Caki2 (cell line): ENCODE data around the gene PROZ. TPM values are rescaled to one million over a fixed set of nuclear protein-coding genes. Genes with fewer than 3 reads are reported as not detected.

ENCODE experiments used
- DNase-seq: peaks from one replicate; pipeline ENCODE4 v3.0.0-alpha.2; 2015; ENCODE audit warnings: low read depth
- in situ Hi-C: cut with HindIII; loops from 2 replicates; pipeline ENCODE4 v1.10.0; 2016; ENCODE audit warnings: low sequenced_read_pairs, low pct_unique_long_range_greater_than_20kb, mixed read lengths
- total RNA-seq: library from RNA; depleted of rRNA; stranded (reverse); fragments of >200 nt; shearing (Covaris generic); gene quantifications from 2 replicates; pipeline ENCODE4 v1.2.3, GENCODE V29; 2014; ENCODE audit warnings: low replicate concordance

Gene PROZ
- total RNA-seq, 1 experiment from 2014 or later, result not detected

DNA sequence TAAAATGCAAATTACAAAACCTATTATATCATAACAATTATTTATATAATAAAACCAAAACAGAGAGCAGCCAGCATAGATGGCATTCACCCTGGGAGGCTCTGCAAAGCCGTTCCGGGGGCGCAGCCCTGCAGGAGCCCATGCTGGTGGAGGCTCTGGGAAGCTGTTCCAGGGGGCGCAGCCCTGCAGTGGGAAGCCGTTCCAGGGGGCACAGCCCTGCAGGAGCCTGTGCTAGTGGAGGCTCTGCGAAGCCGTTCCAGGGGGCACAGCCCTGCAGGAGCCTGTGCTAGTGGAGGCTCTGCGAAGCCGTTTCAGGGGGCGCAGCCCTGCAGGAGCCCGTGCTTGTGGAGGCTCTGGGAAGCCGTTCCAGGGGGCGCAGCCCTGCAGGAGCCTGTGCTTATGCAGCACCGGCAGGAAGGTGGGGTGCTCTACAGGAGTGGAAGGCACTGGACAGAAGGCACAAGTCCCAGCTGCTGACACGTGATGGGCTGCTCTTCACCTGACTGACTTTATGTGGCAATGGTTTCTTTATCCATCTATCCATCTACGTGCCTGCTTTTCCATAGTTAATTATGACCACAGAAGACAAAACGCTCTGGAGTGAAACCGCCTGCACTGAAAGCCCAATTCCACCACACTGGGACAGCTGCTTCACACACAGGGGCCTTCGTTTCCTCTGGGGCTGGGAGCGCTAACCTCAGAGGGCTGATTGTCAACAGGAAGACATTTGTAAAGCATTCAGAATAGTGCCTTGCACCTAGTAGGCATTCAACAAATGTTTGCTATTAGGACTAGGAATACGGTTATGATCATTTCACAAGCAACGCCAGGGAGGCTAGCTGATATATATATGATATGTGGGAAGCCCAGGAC is 26.4 kb downstream of the PROZ start:
- peak; percentile 22 for DNase-seq
- in situ Hi-C loops, result no loop called here

GRCh38 chr13:113186061-113186900 is 27.8 kb downstream of the PROZ start:
- DNase-seq, result no peak
- in situ Hi-C loops, result no loop called here

- peak; percentile 93 for DNase-seq
- in situ Hi-C loops, result no loop called here
Measured at GRCh38 chr13:113187263-113187669, 28.8 kb downstream of the PROZ start.

- no peak for DNase-seq
- in situ Hi-C loops, result no loop called here
Measured at GRCh38 chr13:113187883-113188665, 29.6 kb downstream of the PROZ start.

DNA sequence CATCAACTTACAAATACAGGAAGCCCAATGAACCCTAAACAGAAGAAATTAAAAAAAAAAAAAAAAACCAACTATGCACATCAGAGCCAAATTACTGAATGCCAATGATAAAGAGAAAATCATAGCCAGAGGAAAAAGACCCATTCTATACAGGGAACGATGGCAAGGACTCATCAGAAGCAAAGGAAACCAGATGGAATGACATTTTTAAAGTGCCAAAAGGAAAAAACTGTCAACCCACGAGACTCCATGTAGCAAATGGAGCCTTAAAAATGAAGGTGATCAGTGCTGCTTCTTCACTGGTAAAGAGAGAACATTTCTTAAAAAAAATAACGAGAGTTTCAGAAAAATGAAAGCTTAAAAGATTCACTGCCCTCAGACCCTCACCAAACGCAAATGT is 31.7 kb downstream of the PROZ start:
- in situ Hi-C loops, result no loop called here
- DNase-seq, result no peak

DNA sequence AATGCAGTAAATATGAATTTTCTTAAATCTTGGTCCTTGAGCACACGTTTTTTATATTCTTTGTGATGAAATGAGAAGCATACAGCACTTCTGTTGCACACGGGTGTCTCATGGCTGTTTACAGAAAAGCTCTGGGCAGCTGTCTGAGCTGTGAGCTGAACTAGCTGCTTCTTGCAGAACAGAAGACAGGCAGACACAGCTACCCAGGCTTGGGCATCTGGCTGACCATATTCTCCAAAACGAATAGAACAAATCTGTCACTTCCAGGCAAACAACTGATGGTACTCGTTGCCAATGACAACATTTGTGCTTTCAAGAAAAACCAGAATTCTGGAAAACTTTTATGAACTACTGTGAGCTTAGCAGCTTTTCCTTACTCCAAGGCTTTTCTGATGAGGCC is 33.8 kb downstream of the PROZ start:
- no peak for DNase-seq
- in situ Hi-C loops, result no loop called here

DNA sequence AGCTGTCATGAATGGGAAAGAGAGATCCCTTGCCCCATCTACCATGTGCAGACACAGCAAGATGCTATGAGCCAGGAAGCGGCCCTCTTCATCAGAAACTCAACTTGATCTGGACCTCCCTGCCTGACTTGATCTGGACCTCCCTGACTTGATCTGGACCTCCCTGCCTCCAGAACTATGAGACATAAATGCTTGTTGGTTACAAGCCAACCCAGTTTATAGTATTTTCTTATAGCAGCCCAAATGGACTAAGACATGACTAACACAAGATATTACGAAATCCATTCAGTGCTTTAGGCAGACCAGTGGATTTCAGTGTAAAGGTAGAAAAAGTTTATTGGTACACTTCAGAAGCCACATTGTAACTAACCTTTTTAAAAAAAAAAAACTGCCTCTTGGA is 34.5 kb downstream of the PROZ start:
- no peak for DNase-seq
- in situ Hi-C loops, result no loop called here

DNA sequence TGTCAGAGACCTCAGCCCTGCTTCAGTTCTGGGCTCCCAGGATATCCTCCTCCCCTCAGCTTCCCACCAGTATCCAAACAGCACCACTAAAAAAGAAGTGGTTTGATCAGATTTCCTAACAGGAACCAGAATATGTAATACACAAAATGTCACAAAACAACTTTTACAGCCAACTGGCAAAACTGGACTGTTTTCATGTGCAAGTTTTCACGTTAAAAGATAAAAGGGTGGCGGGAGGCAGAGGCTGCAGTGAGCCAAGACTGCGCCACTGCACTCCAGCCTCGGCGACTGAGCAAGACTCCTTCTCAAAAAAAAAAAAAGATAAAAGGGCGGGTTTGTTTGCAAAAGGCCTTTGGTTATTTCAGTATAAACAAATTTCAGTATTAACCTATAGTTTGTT is 36.9 kb downstream of the PROZ start:
- in situ Hi-C loops, result no loop called here

DNA sequence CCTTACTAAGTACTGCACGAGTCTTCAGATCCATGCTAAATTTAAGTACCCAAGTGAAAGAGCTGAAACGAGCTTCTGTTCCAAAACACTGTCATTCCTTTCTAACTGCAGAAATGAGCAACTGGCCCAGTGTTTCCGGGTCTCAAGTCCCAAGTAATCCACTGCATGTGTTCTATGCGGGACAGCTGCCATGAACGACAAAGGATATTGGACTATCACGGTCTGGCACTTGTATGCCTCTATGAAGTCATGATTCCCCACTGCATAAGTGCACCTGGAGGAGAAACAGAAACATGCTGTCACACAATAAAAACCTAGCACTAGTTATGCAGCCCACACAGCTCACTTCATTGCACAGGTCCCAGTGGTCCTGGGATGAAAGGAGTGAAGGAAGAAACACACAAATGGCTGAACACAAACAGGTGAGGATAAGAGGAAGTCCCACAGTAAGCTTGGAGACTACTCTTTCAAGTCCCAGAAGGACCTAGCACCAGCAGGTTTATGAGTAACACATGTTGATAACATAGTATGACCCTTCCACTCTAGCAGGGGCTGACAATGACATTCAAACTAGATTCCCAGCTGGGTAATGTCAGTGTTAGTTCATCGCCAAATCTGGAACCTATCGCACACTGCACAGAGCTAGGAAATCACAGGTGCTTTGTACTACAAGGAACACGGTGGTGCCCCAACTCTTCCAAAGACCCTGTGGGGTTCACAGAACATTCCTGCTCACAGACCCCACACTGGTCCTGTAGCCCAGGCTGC is 38.7 kb downstream of the PROZ start:
- in situ Hi-C loops, result no loop called here
- no peak for DNase-seq

More for the DNA sequence above, 36.9 kb downstream of the PROZ start:
- no peak for DNase-seq

DNA sequence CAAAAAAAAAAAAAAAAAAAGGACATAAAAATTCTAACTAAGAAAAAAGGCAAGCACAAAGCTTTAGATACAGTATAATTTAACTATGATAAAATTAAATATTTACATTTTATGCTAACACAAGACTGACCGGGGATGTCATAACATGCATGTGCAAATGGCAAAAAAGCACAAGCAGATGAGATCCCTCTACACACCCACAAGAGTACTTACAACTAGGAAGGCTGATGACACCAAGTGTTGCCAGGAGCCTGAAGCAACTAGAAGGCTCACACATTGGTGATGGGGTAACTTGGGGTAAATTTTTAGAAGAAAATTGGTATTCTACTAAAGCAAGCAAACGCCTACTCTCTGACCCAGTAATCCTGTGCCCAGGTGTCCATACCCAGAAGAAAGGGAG is 43.4 kb downstream of the PROZ start:
- no peak for DNase-seq
- in situ Hi-C loops, result no loop called here

DNA sequence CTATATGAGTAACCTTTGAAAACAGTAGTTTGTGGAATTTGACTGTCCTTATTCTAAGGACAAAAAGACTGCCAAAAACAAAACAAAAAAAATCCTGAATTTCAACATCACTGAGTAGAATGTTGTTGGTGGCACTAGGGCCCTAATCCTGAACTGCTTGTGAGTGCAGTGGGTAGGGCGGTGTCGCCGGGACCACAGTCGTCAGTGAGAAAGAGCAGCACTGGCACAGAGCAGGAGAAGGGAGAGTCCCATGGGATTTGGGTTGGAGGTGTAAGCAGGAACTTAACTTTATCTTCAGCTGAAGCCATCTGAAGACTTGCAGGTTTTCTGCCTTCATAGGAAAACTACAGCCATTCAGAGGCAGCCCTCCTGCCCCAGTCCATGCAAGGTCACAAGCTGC is 44.5 kb downstream of the PROZ start:
- in situ Hi-C loops, result no loop called here
- no peak for DNase-seq

- in situ Hi-C loops, result no loop called here
- DNase-seq, result no peak
Measured at GRCh38 chr13:113203507-113204377, 45.3 kb downstream of the PROZ start.

GRCh38 chr13:113204378-113204734 is 45.9 kb downstream of the PROZ start:
- in situ Hi-C loops, result no loop called here

DNA sequence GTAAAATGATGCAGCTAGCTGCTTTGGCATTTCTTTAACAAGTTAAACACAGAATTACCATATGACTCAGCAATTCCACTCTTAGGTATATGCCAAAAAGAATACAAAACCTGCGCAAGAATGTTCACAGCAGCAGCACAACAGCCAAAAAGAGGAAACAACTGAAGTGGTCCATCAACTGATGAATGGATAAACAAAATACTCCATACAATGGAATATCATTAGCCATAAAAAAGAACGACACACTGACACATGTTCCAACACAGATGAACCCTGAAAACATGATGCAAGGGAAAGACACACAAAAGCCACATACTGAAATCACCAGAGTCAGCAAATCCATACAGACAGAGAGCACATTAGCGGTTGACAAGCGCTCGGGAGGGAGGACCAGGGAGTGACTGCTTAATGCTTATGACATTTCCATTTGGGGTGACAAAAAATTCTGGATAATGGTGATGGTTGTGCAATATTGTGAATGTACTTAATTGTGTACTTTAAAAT is 47.0 kb downstream of the PROZ start:
- in situ Hi-C loops, result no loop called here
- peak; percentile 14 for DNase-seq

More at GRCh38 chr13:113204378-113204734, 45.9 kb downstream of the PROZ start:
- no peak for DNase-seq

DNA sequence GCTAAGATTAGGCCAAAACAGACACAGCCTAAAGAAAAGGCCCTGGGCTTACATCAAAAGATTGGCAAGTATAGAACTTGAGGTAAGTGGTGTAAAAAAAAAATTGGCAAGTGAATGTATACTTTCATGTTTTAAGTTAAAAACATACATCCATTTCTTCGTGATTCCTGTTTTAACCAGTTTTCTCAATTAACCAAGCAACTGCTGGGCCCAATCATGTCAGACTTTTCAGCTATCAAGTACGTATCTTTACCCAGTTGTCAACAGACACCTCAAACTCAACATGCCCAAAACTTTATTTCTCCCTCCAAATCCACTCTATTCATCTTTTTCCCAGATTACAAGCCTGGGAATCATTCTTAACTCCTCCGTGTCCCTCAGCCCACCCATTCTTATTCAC is 49.0 kb downstream of the PROZ start:
- in situ Hi-C loops, result no loop called here
- DNase-seq, result no peak

DNA sequence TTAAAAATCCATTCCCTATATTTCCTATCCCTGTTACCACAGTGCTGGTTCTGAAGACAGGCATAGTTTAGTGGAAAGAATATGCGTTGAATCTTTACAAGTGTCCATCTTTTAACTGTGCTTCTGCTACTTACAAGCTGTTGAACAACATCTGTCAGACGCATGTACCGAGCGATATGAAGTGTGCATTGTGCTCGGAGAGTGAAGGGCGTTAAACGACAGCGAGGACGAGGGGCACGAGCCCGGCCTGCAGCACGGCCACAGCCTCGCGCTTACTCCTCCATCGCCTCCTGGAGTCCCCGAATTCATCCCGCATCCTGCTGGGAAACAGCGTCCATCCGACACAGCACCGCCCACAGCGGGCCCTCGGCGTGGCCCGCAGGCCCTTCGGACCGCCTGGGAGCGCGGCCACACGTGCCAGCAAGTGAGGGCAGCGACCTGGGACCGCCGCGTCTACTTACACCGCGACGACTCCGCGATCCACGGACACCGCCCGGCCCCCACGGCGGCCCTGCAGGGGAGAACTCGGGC is 49.5 kb downstream of the PROZ start:
- in situ Hi-C loops, result no loop called here
- no peak for DNase-seq
